ENCODE data around the gene NXPH1.
"Not testable (repeated sequence)": the region's sequence is repeated elsewhere in the genome, so short reads cannot be mapped to it uniquely, and the experiment has no call there.

The NXPH1 gene

GRCh38 chr7:8724080-8724718, 290.8 kb downstream of the NXPH1 start:
- Histone ChIP-seq H3K79me2 (ENCODE audit: insufficient read depth, low read length) (no peaks in the 10 kb centered on the region), H3K9me3 (ENCODE audit: low read length) (no peaks in the 10 kb centered on the region)

GRCh38 chr7:8731756-8732155, 298.3 kb downstream of the NXPH1 start:
- H2AFZ ChIP-seq (ENCODE audit: low read length); H3K4me3 ChIP-seq (ENCODE audit: low read depth, low read length, poor library complexity, severe bottlenecking); H3K36me3 ChIP-seq (ENCODE audit: insufficient read depth, low read length): not testable (repeated sequence)

More at GRCh38 chr7:8724080-8724718, 290.8 kb downstream of the NXPH1 start:
- Histone ChIP-seq H3F3A (ENCODE audit: insufficient read depth, low read length) (no peaks in the 10 kb centered on the region), H3K9me2 (ENCODE audit: low read depth, low read length) (no peaks in the 10 kb centered on the region), H2AFZ (ENCODE audit: low read length) (no peak overlapping the region), H3K27ac (ENCODE audit: low read depth, low read length, poor library complexity, severe bottlenecking) (no peak overlapping the region), H3K4me2 (ENCODE audit: low read length) (no peak overlapping the region), H3K4me1 (ENCODE audit: insufficient read depth, low read length, severe bottlenecking) (no peaks in the 10 kb centered on the region), H3K4me3 (ENCODE audit: low read depth, low read length, poor library complexity, severe bottlenecking) (no peak overlapping the region), H3K36me3 (ENCODE audit: insufficient read depth, low read length) (no peaks in the 10 kb centered on the region), H4K20me1 (ENCODE audit: insufficient read depth, low read length) (no peaks in the 10 kb centered on the region), H3K27me3 (ENCODE audit: insufficient read depth, low read length) (no peaks in the 10 kb centered on the region), H3K9ac (ENCODE audit: low read length) (no peak overlapping the region)
- peak; percentile 86 for TF ChIP-seq CTCF (IDR thresholded peaks at IDR 0.05; ENCODE audit: low read length)
- TF ChIP-seq EZH2 (IDR thresholded peaks at IDR 0.05; ENCODE audit: borderline replicate concordance, low read length) = no peak

GRCh38 chr7:8739837-8740236, 306.4 kb downstream of the NXPH1 start:
- Histone ChIP-seq H2AFZ (ENCODE audit: low read length) (no peak overlapping the region), H3K4me2 (ENCODE audit: low read length) (no peak overlapping the region), H3K4me3 (ENCODE audit: low read depth, low read length, poor library complexity, severe bottlenecking) (no peak overlapping the region), H3K79me2 (ENCODE audit: insufficient read depth, low read length) (no peaks in the 10 kb centered on the region), H3K4me1 (ENCODE audit: insufficient read depth, low read length, severe bottlenecking) (no peaks in the 10 kb centered on the region), H3K36me3 (ENCODE audit: insufficient read depth, low read length) (no peaks in the 10 kb centered on the region), H3K27me3 (ENCODE audit: insufficient read depth, low read length) (no peaks in the 10 kb centered on the region), H3K9me3 (ENCODE audit: low read length) (no peaks in the 10 kb centered on the region), H4K20me1 (ENCODE audit: insufficient read depth, low read length) (no peaks in the 10 kb centered on the region), H3K9me2 (ENCODE audit: low read depth, low read length) (no peaks in the 10 kb centered on the region), H3K9ac (ENCODE audit: low read length) (no peak overlapping the region), H3F3A (ENCODE audit: insufficient read depth, low read length) (no peaks in the 10 kb centered on the region), H3K27ac (ENCODE audit: low read depth, low read length, poor library complexity, severe bottlenecking) (no peak overlapping the region)
- TF ChIP-seq CTCF (IDR thresholded peaks at IDR 0.05; ENCODE audit: low read length) = no peak
- no peak for TF ChIP-seq EZH2 (IDR thresholded peaks at IDR 0.05; ENCODE audit: borderline replicate concordance, low read length)

More at GRCh38 chr7:8731756-8732155, 298.3 kb downstream of the NXPH1 start:
- H4K20me1 ChIP-seq (ENCODE audit: insufficient read depth, low read length); H3K4me1 ChIP-seq (ENCODE audit: insufficient read depth, low read length, severe bottlenecking); H3K27me3 ChIP-seq (ENCODE audit: insufficient read depth, low read length); H3K4me2 ChIP-seq (ENCODE audit: low read length); H3K79me2 ChIP-seq (ENCODE audit: insufficient read depth, low read length); H3K9ac ChIP-seq (ENCODE audit: low read length); H3F3A ChIP-seq (ENCODE audit: insufficient read depth, low read length); H3K9me3 ChIP-seq (ENCODE audit: low read length); H3K9me2 ChIP-seq (ENCODE audit: low read depth, low read length); H3K27ac ChIP-seq (ENCODE audit: low read depth, low read length, poor library complexity, severe bottlenecking): not testable (repeated sequence)

DNA sequence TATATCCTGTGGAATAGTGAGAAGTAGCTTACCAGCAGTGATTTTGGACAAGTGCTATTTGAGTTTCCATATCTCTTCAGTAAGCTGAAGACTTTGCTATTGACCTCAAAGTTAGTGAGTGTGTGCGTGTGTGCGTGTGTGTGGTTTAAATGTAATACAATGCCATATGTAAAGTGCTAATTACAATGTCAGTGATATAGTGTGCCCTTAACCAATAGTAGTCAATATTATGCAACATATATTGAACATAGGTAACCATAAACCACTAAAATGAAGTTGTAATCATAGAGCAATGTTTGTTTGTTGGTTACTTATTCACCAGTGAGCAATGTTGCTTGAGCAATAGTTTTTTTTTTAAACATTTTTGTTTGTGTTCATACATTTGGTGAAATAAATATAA, 309.4 kb downstream of the NXPH1 start:
- TF ChIP-seq CTCF (IDR thresholded peaks at IDR 0.05; ENCODE audit: low read length) (no peak), EZH2 (IDR thresholded peaks at IDR 0.05; ENCODE audit: borderline replicate concordance, low read length) (no peak)
- H3K27me3 ChIP-seq (ENCODE audit: insufficient read depth, low read length) = no peaks in the 10 kb centered on the region
- no peaks in the 10 kb centered on the region for H3K79me2 ChIP-seq (ENCODE audit: insufficient read depth, low read length)
- no peaks in the 10 kb centered on the region for H3K36me3 ChIP-seq (ENCODE audit: insufficient read depth, low read length)
- H3K27ac ChIP-seq (ENCODE audit: low read depth, low read length, poor library complexity, severe bottlenecking) = no peak overlapping the region
- no peaks in the 10 kb centered on the region for H3F3A ChIP-seq (ENCODE audit: insufficient read depth, low read length)
- no peak overlapping the region for H3K9ac ChIP-seq (ENCODE audit: low read length)
- no peak overlapping the region for H2AFZ ChIP-seq (ENCODE audit: low read length)
- no peak overlapping the region for H3K4me3 ChIP-seq (ENCODE audit: low read depth, low read length, poor library complexity, severe bottlenecking)
- H3K9me2 ChIP-seq (ENCODE audit: low read depth, low read length) = no peaks in the 10 kb centered on the region
- no peaks in the 10 kb centered on the region for H3K9me3 ChIP-seq (ENCODE audit: low read length)
- no peaks in the 10 kb centered on the region for H3K4me1 ChIP-seq (ENCODE audit: insufficient read depth, low read length, severe bottlenecking)
- no peak overlapping the region for H3K4me2 ChIP-seq (ENCODE audit: low read length)
- H4K20me1 ChIP-seq (ENCODE audit: insufficient read depth, low read length) = no peaks in the 10 kb centered on the region

Data from OCI-LY1 (cell line).